Myocyte (in vitro differentiated cells): Measurements from ENCODE around the gene RAD50. TPM values are rescaled to one million over a fixed set of nuclear protein-coding genes. Genes with fewer than 3 reads are reported as not detected.
"Not testable (repeated sequence)": the region's sequence is repeated elsewhere in the genome, so short reads cannot be mapped to it uniquely, and the experiment has no call there.

Experiments
- DNase-seq: peaks from one replicate; pipeline ENCODE4 v3.0.0-alpha.2; 2012; ENCODE audit warnings: low read depth
- polyA plus RNA-seq: library from polyadenylated mRNA; unstranded; fragments of >200 nt; gene quantifications from one replicate; pipeline ENCODE4 v1.2.1, GENCODE V29; 2012; ENCODE audit warnings: missing spikeins
- total RNA-seq: library from RNA; depleted of rRNA; stranded (reverse); fragments of >200 nt; gene quantifications from 2 replicates; pipeline ENCODE4 v1.2.3, GENCODE V29; 2014

RAD50 gene
- total RNA-seq = 21.0 and 25.9 TPM in 2 replicates
- polyA plus RNA-seq = 9.9 TPM

DNA sequence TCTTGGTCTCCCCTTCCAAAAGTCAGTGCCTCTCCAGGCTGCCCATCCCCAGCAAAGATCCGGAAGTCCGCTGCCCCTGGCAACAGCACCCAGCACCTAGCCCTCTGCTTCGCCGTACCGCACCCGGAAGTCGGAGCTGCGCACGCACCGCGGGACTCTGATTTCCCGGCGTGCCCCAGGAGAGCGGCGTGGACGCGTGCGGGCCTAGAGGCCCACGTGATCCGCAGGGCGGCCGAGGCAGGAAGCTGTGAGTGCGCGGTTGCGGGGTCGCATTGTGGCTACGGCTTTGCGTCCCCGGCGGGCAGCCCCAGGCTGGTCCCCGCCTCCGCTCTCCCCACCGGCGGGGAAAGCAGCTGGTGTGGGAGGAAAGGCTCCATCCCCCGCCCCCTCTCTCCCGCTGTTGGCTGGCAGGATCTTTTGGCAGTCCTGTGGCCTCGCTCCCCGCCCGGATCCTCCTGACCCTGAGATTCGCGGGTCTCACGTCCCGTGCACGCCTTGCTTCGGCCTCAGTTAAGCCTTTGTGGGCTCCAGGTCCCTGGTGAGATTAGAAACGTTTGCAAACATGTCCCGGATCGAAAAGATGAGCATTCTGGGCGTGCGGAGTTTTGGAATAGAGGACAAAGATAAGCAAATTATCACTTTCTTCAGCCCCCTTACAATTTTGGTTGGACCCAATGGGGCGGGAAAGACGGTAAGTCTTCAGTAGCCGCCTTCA, at the start of gene RAD50:
Gene RAD50, plus strand, starts transcription at position 215 of the 715 bp plus-strand sequence. Its CDS starts 348 bp downstream, at position 563.
- peak; percentile 95 for DNase-seq

DNA sequence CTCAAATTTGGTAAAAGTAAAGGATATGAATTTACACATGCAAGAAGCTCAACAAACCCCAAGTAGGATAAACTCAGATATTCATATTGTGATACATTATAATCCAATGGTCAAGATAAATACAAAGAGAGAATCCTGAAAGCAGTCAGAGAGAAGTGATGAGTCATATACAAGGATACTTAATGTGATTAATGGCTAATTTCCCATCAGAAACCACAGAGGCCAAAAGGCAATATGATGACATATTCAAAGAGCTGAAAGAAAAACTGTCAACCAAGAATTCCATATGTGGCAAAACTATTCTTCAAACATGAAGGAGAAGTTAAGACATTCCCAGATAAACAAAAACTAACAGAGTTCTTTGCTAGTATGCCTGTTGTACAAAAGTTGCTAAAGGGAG, 46.7 kb upstream of the RAD50 start:
- DNase-seq = peak; percentile 29

DNA sequence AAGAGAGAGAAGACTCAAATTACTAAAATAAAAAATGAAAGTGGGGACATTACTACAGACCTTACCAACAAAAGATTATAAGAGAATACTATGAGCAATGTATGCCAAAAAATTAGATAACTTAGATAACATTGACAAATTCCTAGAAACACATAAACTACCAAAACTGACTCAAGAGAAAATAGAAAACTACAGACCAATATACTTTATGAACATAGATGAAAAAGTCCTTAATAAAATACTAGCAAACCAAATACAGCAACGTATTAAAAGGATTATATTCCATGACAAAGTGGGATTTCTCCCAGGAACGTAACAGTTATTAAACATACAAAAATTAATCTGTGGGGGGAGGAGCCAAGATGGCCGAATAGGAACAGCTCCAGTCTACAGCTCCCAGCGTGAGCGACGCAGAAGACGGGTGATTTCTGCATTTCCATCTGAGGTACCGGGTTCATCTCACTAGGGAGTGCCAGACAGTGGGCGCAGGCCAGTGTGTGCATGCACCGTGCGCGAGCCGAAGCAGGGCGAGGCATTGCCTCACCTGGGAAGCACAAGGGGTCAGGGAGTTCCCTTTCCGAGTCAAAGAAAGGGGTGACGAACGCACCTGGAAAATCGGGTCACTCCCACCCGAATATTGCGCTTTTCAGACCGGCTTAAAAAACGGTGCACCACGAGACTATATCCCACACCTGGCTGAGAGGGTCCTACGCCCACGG, 43.0 kb upstream of the RAD50 start:
- DNase-seq = not testable (repeated sequence)

DNA sequence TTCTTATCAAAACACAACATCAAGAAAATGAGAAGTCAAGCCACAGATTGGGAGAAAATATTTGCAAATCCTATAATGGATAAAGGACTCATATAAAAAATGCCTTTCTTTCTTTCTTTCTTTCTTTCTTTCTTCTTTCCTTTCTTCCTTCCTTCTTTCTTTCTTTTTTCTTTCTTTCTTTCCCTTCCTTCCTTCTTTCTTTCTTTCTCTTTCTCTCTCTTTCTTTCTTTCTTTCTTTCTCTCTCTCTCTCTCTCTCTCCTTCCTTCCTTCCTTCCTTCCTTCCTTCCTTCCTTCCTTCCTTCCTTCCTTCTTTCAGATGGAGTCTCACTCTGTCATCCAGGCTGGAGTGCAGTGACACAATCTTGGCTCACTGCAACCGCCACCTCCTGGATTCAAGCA, 34.7 kb upstream of the RAD50 start:
- not testable (repeated sequence) for DNase-seq

DNA sequence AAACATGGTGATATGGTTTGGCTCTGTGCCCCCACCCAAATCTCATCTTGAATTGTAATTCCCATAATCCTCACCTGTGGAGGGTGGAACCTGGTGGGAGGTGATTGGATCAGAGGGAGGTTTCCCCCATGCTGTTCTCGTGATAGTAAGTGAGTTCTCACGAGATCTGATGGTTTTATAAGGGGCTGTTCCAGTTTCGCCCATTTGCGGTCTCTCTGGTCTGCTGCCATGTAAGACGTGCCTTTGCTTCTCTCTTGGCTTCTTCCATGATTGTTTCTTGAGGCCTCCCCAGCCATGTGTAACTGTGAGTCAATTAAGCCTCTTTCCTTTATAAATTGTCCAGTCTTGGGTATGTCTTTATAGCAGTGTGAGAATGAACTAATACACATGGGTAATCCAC, 31.9 kb upstream of the RAD50 start:
- not testable (repeated sequence) for DNase-seq

DNA sequence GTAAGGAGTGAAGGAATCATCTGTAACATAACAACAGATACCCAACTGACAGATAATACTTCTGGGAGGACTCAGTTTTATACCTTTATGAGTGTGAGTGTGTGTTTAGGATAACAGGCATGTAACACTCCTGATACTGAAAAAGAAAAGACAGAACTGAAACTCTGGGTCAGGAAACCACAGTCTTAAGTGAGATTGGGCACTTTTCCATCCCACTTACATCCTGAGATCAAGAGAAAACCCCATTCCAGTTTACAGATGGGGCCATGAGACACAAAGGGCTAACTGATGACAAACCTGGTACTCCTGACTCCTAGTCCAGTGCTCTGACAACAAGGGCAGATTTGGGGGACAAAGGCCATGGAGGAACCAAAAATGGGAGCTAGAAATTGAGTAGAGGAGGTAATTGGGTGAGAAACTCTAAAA, 31.5 kb upstream of the RAD50 start:
- DNase-seq = no peak

DNA sequence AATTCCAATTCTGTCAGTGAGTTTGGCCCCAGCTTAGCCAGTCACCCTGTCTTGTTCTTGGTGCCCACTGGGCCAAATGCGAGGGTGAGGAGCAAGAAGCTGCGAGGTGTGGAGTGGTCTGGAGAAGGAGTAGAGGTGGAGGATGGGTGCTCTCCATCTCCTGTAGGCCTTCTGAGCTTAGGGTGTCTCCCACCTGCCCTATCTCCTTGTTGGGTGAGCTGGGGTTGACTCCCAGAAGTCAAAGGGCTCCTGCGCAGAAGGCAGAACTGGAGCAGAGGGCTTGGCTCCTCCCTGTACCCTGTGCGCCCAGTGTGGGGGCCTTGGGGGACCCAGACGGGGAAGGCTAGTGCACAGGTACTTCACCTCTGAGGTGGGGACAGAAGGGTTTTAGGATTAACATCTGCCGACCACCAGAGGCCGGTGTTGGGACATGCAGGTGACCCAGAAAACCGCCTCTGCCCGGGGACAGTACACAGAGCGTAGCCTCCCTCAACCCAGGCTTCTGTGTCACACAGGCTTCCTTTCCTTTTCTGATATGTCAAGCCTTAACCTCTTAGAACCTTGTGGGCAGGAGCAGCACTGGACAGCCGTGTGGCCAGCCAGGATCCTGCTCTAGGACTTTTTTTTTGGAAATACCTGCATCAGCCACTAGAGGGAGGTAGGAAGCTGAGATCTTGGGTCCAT, 30.3 kb upstream of the RAD50 start:
- DNase-seq = peak; percentile 77

DNA sequence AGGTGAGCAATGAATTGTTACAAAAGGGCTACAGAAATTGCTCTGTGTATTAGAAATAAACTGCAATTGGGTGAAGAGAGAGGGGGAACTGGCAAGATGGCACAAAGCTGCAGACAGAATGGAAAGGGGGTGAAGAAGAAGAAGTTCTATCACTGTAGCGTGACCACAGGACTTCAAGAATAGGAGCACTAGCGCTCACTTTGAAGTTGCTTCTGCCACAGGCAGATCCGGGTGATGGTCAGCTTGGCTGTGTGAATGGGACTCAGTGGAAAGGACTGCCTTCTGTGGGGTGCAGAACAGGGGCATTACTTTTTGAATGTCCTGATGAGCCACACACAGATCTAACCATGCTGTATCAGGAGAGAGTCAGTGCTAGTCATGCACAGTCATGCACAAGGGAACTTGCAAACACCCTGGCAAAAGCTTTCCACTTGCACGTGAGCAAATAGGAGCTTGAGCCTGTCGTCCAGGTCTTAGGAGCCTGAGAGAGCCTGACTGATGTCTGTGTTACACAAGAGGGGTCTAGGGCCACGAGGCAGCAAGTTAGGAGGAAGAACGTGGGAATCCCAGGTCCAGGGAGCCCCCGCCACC, 29.7 kb upstream of the RAD50 start:
- DNase-seq = no peak

DNA sequence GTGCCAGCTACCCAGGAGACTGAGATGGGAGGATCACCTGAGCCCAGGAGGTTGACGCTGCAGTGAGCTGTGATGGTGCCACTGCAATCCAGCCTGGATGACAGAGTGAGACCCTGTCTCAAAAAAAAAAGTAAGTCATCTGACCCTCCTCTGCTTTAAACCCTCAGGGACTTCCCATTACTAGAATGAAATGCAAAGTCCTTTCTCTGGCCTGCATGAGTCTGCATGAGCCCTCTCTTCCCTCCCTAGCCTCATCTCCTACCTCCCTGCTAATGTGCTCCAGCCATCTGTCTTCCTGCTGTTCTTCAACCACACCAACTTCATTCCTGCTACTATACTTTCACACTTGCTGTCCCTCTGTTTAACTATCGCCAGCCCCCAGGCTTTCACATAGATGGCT, 28.8 kb upstream of the RAD50 start:
- DNase-seq = no peak

DNA sequence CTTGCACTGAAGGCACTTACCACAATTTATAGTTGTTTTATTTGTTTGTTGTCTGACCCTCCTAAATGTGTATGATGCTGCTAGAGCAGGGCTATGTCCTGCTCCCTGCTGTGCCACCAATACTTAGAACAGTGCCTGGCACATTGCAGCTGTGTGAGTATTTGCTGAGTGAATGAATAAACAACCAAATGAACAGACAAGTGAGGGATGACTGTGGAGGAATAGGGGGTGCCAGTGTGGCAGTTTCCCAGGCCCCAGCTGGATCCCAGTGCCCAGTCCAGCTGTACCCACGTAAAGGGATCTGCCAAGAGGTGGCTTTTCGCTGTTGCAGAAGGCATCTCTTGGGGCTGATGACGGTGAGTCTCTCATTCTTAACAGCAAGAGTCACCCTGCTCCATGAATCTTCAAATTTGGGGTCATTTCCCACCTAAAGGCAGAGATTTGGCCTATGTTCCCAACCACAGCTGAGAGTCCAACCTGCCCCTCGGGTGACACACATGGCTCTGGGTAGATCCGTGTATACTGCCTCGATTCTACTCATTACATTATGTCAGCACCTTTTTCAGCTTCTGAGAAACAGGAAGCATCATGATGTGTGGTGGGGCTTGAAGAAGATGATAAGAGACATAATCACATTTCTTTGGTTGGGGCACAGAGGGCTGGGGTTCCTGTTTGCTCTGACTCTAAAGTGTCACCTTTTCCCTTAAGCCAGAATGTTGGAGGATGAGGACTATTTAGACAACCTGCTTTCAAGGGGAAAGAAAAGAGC, 27.7 kb upstream of the RAD50 start:
- no peak for DNase-seq

DNA sequence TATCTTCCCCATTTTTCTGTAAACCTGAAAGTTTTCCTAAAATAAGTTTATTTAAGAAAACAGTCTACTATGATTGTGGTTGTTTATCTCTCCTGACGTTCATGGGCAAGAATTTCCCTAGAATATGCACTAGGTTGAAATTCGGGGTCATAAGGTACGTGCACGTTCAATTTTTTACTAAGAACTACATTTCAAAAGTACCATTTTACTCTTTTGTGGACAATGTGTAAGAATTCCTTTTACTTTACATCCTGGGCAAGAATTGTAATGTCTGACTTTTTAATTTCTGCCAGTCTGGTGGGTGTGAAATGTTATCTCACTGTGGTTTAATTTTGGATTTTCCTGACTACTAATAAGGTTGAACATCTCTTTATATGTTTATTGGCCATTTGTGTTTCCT, 25.8 kb upstream of the RAD50 start:
- DNase-seq = no peak

DNA sequence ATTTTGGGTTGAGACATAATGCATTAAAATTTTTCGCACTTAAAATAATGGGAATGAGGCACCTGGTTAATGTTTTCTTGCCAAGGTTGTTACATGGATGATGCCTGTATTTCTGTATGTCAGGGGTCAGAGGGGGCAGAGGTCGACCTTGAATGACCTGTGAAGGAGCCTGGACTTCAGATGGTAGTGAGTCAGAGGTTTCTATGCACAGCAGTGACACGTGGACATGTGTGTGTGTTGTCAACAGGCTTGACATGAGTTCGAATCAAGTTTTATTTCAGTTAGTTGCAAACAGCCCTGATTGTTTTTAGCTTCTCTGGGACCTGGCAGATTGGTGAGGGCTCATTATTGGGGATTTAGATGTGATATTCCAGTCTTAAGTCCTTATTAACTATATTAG, 17.1 kb upstream of the RAD50 start:
- DNase-seq = no peak

DNA sequence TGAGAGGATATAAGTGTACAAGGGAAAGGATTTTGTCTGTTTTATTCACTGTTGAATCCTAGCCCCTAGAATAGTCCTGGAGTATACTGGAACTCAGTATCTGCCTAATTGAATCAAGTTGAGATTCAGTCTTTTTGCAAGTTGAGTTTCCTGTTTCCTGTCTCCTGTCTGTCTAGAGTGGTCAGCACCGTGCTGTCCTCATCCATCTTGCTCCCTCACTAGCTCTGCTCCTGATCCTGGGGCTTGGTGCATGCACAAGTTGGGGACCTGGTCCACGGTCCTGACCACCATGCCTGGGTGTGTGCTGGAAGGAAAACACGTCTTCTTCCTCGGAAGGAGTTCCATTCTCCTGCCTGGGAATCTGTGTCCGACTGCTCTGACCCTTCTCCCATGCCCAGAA, 16.6 kb upstream of the RAD50 start:
- DNase-seq = no peak

DNA sequence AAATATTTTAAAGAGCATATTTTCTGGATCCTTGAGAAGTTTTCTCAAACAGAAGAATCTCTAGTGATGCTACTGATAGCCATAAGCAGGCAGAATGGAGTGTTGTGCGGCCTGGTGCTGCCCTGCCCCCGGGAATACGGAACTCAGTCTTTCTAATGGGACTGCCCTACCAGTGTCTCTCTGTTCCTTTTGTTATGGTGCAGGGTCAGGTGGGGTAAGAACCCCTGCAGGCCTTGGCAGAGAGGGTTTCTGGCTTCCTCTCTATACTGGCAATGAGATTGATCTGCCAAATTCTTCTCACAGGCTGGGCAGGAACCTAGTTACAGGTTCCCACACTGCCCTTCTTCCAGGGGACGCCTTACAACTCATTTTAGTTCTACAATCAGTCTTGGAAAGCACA, 16.0 kb upstream of the RAD50 start:
- DNase-seq = no peak

DNA sequence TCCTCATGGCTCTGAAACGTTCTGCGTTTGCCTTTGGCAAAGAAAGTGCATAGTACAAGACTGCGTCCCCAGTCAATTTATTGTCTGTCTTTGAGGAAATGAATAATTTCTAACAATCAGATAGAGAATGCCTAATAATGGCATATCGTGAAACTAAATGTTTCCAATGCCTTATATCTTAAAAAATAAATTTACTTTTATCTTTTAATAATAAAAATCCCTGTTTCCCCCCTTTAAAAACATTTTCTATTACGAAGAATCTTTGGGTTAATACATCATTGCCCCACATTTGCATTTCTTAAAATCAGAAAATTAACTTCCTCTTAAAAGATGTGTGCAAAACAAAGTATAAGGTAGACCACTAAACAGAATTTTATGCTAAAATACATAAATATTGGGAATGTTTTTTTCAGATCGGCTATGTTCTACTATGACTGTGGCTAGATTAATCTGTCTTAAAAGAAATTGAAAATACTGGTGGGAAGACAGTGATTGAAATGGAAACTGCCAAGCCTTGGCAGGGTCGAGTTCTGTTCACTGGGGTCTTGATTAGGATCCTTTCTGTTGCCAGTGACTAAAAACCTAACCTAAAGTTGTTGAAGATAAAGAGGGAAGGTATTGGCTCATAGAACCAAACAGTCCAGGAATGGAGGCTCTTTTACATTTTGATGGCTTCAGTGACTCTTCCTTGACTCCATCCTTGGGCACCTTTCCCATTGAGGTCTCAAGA, 13.1 kb upstream of the RAD50 start, which contains the start of gene IL5:
Gene IL5, minus strand, starts transcription at position 51 of the 730 bp plus-strand sequence. Its CDS starts 44 bp downstream, at position 7.
- no peak for DNase-seq

DNA sequence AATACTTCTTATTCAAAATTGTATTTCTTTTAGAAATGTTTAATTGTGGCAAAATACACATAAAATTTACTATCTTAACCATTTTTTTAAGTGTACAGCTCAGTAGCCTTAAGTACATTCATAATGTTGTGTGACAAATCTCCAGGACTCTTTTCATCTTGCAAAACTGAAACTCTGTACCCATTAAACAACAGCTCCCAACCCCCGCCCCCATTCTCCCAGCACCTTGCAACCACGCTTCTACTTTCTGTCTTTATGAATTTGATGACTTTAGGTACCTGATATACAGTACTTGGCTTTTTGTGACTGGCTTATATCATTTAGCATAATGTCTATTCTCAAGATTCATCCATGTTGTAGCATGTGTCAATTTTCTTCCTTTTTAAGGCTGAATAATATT, 10.7 kb upstream of the RAD50 start:
- no peak for DNase-seq

DNA sequence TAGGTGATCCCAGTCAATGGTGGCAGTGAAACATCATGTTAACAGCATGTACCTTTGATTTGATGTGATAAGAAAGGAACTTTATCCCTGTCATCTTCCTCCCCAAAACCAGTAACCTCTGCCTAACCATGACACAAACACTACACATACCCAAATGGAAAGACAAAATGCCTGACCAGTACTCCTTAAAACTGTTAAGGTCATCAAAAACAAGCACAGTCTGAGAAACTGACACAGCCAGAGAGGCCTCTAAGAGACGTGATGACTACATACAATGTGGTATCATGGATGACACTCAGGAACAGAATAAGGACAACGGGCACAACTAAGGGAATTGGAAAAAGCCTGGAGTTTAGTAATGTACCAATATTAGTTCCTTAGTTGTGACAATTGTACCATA, 9.5 kb upstream of the RAD50 start:
- no peak for DNase-seq

DNA sequence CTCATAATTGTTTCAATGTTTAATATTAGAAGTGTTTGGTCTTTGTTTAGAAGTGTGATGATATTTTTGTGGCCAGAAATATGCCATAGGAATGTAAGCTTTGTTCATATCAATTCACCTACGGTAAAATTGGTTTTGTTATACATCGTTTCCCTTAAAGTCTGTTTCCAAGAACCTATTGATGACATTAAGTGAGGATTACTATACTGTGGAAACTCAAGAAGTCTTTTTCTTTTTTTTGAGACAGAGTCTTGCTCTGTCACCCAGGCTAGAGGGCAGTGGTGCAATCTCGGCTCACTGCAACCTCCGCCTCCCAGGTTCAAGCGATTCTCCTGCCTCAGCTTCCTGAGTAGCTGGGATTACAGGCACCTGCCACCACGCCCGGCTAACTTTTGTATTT, 7.9 kb upstream of the RAD50 start:
- DNase-seq = not testable (repeated sequence)

DNA sequence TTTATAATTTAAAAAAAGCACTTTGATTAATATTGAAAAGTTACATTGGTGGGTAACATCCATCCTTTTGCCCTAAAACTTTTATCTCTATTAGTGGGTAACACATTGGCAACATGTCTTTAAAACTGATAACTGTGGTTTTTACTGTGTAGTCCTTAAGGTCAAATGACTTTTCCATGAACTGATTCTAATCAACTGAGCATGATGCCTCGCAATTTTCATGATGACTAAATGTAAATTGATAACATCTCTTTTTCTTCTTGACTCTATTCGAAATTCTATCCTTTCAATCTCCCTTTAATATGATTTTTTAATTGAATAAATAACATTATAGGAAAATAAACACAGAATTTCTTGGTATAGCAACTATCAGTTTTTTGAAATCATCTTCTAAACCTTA, 7.2 kb upstream of the RAD50 start:
- no peak for DNase-seq

DNA sequence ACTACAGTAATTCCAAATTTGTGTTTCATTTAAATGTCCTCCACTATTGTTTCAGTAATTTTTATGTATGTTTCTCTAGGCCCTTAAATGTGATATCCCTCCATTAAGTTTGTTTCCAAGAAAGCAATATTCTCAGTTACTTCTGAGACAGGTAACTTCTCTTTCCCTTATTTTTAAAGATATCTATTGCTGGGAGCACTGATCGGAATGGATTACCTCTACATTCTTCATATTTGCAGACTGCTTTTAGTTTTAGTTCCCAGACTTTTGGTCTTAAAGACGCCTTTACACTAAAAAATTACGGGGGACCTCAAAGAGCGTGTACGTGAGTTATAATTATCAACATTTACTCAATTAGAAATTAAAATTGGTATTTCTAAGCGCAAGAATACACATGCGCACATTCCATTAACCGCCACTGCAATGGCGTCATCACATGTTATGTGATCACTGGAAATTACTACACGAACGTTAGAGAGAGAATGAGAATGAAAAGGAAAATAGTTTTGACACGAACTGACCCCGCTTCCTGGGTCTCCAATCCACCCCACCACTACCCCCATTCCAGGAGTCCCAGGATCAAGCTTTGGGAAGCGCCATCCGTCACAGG, 519 bp upstream of the RAD50 start:
- no peak for DNase-seq
